ENCODE data around the gene SERPINI1. TPM values are rescaled to one million over a fixed set of nuclear protein-coding genes. Genes with fewer than 3 reads are reported as not detected.

Gene SERPINI1
- total and polyA plus RNA-seq, 2 of the 8 experiments (the other 6 are each of a cell fraction or from before 2014, with no cell fraction given): 5.3 to 9.9 TPM

- Histone ChIP-seq H2BK12ac (ENCODE audit: low read depth, low read length) (no peak overlapping the region), H4K8ac (ENCODE audit: extremely low read depth, insufficient read depth, low read length) (no peak overlapping the region), H2BK15ac (ENCODE audit: low read length) (no peak overlapping the region), H3K56ac (replicated peaks; ENCODE audit: insufficient read length, low read depth, low read length) (no peak overlapping the region), H2BK20ac (ENCODE audit: low read length) (no peak overlapping the region), H3K4me2 (ENCODE audit: insufficient read depth in 1 of 2, low read depth in 2 of 2, low read length in 2 of 2) (no peak overlapping the region), H4K5ac (ENCODE audit: insufficient read length, low read depth, low read length) (no peak overlapping the region), H2BK5ac (ENCODE audit: low read depth, low read length) (no peak overlapping the region), H4K91ac (replicated peaks; ENCODE audit: insufficient read length, low read length) (no peak overlapping the region), H4K20me1 (replicated peaks in 1 of 2; ENCODE audit: control insufficient read depth in 1 of 2, insufficient read depth in 2 of 2, low read length in 2 of 2) (no peaks in the 10 kb centered on the region), H3K27ac (ENCODE audit: low read depth, low read length) (no peak overlapping the region), H2AFZ (ENCODE audit: low read length) (no peak overlapping the region), H3K4me1 (replicated peaks in 1 of 4; ENCODE audit: control insufficient read depth in 3 of 4, insufficient read depth in 4 of 4, low read length in 3 of 4) (peaks cover 0 to 7% (median 0%) of the 10 kb centered on the region in 4 experiments; a peak in 2 of 7 replicates), H3K4ac (replicated peaks; ENCODE audit: insufficient read length, low read depth, low read length) (no peak overlapping the region), H3K23ac (ENCODE audit: insufficient read length) (no peak overlapping the region), H2BK120ac (replicated peaks; ENCODE audit: low read depth, low read length) (no peak overlapping the region), H3K36me3 (ENCODE audit: control insufficient read depth in 2 of 4, insufficient read depth in 4 of 4, low read length in 3 of 4) (no peaks in the 10 kb centered on the region), H3K23me2 (ENCODE audit: low read depth, low read length) (no peaks in the 10 kb centered on the region), H3K18ac (ENCODE audit: extremely low read depth, low read length) (no peak overlapping the region), H2AK5ac (ENCODE audit: low read depth, low read length) (no peak overlapping the region), H3K4me3 (ENCODE audit: extremely low read depth in 1 of 4, insufficient read depth in 2 of 4, low read depth in 3 of 4, low read length in 4 of 4) (no peak overlapping the region), H3K9ac (replicated peaks in 1 of 4; ENCODE audit: extremely low read depth in 1 of 4, low read depth in 3 of 4, low read length in 3 of 4) (no peak overlapping the region), H3K9me3 (ENCODE audit: insufficient read depth in 2 of 2, low read depth in 1 of 2, low read length in 1 of 2) (no peaks in the 10 kb centered on the region), H3K14ac (ENCODE audit: insufficient read length) (no peak overlapping the region), H3K79me2 (ENCODE audit: control insufficient read depth in 1 of 2, insufficient read depth in 2 of 2, low read length in 2 of 2) (no peaks in the 10 kb centered on the region), H3K27me3 (replicated peaks in 1 of 4; ENCODE audit: control insufficient read depth in 3 of 4, extremely low read depth in 1 of 4, insufficient read depth in 3 of 4, low read length in 3 of 4) (no peaks in the 10 kb centered on the region), H3K79me1 (ENCODE audit: low read depth, low read length) (no peaks in the 10 kb centered on the region)
- 88% methylated on average over 1 of the region's 1 CpG; no CpG with 5 or more reads in 1 of the 2 experiments for WGBS, 2 experiments (ENCODE audit: extremely low coverage in 1 of 2, insufficient coverage in 1 of 2, insufficient read length in 1 of 2, insufficient replicate concordance in 2 of 2, low coverage in 1 of 2, low lambda C conversion rate in 2 of 2, missing lambda C conversion rate in 1 of 2)
- TF ChIP-seq SIRT6 (IDR thresholded peaks at IDR 0.05; ENCODE audit: low read length) (no peak), NRF1 (IDR thresholded peaks at IDR 0.05; ENCODE audit: low read depth, low read length) (no peak), CREB1 (IDR thresholded peaks at IDR 0.05) (no peak), SIX5 (IDR thresholded peaks at IDR 0.05; ENCODE audit: low read depth, low read length) (no peak), GTF2F1 (IDR thresholded peaks at IDR 0.05; ENCODE audit: borderline replicate concordance, low read depth, low read length) (no peak), EZH2 (IDR thresholded peaks at IDR 0.05; ENCODE audit: low read depth, low read length, severe bottlenecking) (no peak), CHD2 (IDR thresholded peaks at IDR 0.05; ENCODE audit: low read length) (no peak), RXRA (IDR thresholded peaks at IDR 0.05; ENCODE audit: insufficient read depth, low read depth, low read length) (no peak)
- DNase-seq (ENCODE audit: low read depth in 1 of 2, low spot score in 2 of 2) (no peak), FAIRE-seq (no peak)
- POLR2A ChIA-PET (ENCODE audit: partially characterized antibody): no interaction called here
- CTCF ChIA-PET (ENCODE audit: partially characterized antibody): interaction anchor here (0.6 to 1.2 kb wide), 4 partner anchors 17 to 1669 kb away, joined by 3 to 4 read pairs (median 3); no protein-coding TSS in a partner anchor
Measured at GRCh38 chr3:167783781-167784180, 48.3 kb downstream of the SERPINI1 start.

Data from H1 (cell line).